GM21825 (cell line): ENCODE measurements around the gene SMARCD2.
"Not testable (repeated sequence)": the region's sequence is repeated elsewhere in the genome, so short reads cannot be mapped to it uniquely, and the experiment has no call there.

Source experiments
- ATAC-seq: cut with Tn5 transposase; IDR thresholded peaks from one replicate; pipeline ENCODE4 v1.9.1; 2021; ENCODE audit warnings: mild to moderate bottlenecking, moderate library complexity; ENCODE audit not compliant: unreplicated experiment

Gene SMARCD2

GRCh38 chr17:63816123-63816522 lies 26.4 kb downstream of the SMARCD2 start:
- ATAC-seq, result no peak

- no peak for ATAC-seq
Measured at GRCh38 chr17:63809970-63810369, 32.5 kb downstream of the SMARCD2 start.

- no peak for ATAC-seq
Measured at GRCh38 chr17:63805591-63805990, 36.9 kb downstream of the SMARCD2 start.

DNA sequence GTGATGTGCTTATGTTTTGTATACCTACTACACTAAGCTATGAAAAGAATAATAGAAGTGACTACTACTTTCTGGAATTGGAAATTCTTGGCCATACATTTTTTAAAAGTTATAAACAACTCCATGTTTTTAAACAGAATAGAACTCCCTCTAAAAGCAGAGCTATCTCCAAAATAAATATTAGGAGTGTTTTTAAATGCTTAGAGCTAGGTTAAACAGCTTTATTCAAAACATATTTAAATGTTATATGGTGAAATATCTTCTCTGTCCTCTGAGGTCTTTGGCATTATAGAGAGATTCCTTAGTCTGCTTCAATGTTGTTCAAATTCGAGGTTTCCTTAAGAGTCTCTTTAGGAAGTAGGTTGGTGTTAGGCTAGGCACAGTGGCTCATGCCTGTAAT lies 38.2 kb downstream of the SMARCD2 start:
- ATAC-seq, result no peak

- ATAC-seq, result no peak
Measured at GRCh38 chr17:63800783-63801182, 41.7 kb downstream of the SMARCD2 start.

DNA sequence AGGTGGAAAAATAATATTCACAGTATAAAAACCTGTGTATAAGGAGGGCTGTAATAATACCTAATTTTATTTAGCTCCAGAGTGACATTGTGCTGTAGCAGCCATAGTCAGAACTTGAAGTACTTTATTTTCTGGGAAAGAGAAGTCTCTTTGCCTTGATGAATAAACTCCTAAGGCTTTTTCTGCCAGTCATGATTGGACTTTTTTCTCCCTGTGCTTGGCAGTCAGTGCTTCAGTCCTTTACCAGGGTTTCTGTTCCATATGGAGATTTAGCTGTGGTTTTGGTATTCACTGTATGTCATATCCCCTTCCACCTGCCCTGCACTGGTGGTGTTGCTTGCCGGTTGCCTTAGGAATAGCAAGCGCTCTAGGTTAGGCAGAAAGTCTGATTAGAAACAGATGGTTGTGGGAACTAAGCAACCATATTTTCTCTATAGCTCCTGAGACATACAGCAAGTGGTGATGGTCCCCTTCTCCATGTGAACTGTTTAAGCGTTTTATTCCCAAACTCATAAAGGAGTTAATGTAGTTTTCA lies 43.8 kb downstream of the SMARCD2 start:
- no peak for ATAC-seq

DNA sequence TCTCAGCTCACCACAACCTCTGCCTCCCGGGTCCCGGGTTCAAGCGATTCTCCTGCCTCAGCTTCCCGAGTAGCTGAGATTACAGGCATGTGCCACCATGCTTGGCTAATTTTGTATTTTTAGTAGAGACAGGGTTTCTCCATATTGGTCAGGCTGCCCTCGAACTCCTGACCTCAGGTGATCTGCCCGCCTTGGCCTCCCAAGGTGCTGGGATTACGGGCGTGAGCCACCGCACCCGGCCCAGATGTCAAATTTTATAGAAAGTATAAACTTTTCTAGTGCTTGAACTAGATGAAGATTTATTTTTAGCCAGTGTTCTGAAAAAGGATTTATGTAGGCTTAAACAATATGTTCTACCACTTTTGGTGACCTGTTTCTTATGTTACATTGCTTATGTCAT lies 46.1 kb downstream of the SMARCD2 start:
- ATAC-seq, result not testable (repeated sequence)

DNA sequence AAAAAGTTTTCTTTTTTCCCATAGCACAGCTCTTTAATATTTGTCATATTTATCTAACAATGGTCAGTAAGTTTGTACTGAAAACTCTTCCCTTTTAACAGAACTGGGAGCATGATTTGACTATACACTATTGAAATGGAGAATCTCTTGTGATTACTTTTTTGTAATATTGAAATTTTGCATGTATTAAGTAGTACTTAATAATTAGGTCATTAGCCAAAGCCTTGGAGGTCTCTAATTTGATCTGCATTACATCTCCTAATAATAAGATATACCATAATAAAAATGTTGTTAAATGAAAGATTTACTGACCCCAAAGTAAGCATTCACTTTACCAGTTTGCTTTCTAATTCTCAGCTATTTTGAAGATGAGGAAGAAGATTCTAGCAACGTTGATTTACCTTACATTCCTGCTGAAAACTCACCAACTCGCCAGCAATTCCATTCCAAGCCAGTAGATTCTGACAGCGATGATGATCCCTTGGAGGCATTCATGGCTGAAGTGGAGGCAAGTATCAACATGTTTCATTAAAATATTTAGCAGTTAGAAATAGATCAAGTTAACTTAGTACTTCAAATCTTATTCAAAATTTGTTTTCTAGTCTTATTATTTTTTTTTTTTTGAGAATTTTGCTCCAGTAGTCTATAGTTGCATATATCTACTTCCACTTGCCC lies 50.3 kb downstream of the SMARCD2 start:
- no peak for ATAC-seq

GRCh38 chr17:63790057-63790456 lies 52.4 kb downstream of the SMARCD2 start:
- ATAC-seq, result no peak

DNA sequence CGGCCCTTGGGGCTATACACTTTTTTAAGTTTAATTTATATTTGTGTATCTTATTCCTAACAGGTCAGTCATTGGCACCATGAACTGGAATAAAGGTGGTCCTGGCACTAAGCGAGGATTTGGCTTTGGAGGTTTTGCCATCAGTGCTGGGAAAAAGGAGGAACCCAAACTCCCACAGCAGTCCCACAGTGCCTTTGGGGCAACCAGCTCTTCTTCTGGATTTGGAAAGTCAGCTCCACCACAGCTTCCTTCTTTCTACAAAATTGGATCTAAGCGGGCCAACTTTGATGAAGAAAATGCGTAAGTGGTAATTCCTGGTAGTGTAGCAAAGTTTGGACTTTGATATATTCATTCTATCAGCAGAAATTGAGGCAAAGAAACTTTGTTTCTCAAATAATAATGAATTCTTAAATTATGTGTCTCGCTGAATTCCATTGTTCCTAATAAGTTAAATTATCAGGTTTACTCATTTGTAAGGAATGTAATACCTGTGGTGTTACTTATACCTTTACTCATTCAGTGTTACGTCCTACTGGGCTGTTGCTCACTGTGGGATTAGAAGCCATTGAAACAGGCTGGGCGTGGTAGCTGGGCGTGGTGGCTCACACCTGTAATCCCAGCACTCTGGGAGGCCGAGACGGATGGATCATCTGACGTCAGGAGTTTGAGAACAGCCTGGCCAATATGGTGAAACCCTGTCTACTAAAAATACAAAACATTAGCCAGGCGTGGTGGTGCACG lies 55.3 kb downstream of the SMARCD2 start:
- ATAC-seq, result no peak

DNA sequence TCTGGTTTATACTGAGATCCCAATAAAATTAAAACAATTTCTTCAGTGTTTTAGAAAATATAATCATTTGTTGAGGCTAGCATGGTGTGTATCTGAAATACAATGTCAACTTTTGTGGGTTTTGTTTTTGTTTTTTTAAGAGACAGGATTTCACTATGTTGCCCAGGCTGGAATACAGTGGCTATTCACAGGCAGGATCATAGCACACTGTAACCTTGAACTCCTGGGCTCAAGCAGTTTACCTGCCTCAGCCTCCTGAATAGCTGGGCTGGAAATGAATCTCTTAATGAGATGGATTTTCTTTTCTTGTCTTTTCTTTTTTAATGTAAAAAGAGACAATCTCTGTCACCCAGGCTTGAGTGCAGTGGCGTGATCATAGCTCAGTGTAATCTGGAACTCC lies 56.4 kb downstream of the SMARCD2 start:
- ATAC-seq, result no peak

GRCh38 chr17:63785556-63785955 lies 56.9 kb downstream of the SMARCD2 start:
- no peak for ATAC-seq

DNA sequence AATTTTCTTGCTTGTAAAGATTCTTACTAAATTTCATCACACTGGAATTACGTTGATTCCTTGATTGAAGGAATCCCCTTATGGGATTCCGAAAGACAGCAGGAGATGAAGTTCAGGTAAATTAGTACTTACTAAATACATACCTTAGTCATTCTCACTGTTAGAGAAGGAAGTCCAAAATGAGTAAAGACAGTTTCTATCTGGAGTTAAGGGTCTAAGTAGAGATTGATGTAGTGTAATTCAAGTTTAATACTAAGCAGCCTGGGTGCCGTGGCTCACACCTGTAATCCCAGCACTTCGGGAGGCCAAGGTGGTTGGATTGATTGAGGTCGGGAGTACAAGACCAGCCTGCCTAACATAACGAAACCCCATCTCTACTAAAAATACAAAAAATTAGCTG lies 59.0 kb downstream of the SMARCD2 start:
- no peak for ATAC-seq
